Activated CD8-positive, alpha-beta T cell treated with anti-CD3 and anti-CD28 coated beads for 36 hours (primary cell): ENCODE data around the gene ANXA3. TPM values are rescaled to one million over a fixed set of nuclear protein-coding genes. Genes with fewer than 3 reads are reported as not detected.

Experiments used
- ATAC-seq: fragments of 200-7000 bp; cut with Tn5 transposase; one replicate; pipeline ENCODE4 v1.10.0; 2021; ENCODE audit warnings: mild to moderate bottlenecking, moderate library complexity
- CTCF ChIA-PET: fragments of 350-600 bp; sonication (Branson Sonifier 250); formaldehyde crosslinking; loops from one replicate; lab custom pipeline; 2021; ENCODE audit warnings: antibody characterized with exemption; lab: Charles Lee
- POLR2A ChIA-PET: fragments of 350-600 bp; sonication (Branson Sonifier 250); formaldehyde crosslinking; loops from one replicate; lab custom pipeline; 2021; ENCODE audit warnings: antibody characterized with exemption; lab: Charles Lee
- DNase-seq: peaks from one replicate; pipeline ENCODE4 v3.0.0-alpha.2; 2020
- H3K27ac Mint-ChIP-seq: one replicate; pipeline ENCODE4 v1.8.0; 2021; ENCODE audit warnings: mild to moderate bottlenecking, mixed read lengths
- H3K27me3 Mint-ChIP-seq: one replicate; pipeline ENCODE4 v1.8.0; 2021; ENCODE audit warnings: mixed read lengths
- H3K36me3 Mint-ChIP-seq: one replicate; pipeline ENCODE4 v1.8.0; 2021; ENCODE audit warnings: low read depth, mixed read lengths
- H3K4me1 Mint-ChIP-seq: one replicate; pipeline ENCODE4 v1.8.0; 2021; ENCODE audit warnings: low read depth, mixed read lengths
- H3K4me3 Mint-ChIP-seq: one replicate; pipeline ENCODE4 v1.8.0; 2021; ENCODE audit warnings: mild to moderate bottlenecking, moderate library complexity, mixed read lengths
- H3K9me3 Mint-ChIP-seq: one replicate; pipeline ENCODE4 v1.8.0; 2021; ENCODE audit warnings: mixed read lengths
- intact Hi-C: fragments of 100-400 bp; cut with micrococcal nuclease; formaldehyde crosslinking; loops from one replicate; pipeline ENCODE4 v1.10.0; 2022
- total RNA-seq, 2 experiments: library from RNA; stranded (reverse); gene quantifications; one replicate each; pipeline ENCODE4 v1.2.3, GENCODE V29; 2021
- TF ChIP-seq, protein P1 (sequence below): fragments of 200-600 bp; IDR thresholded peaks from one replicate; pipeline ENCODE4 v1.8.0; 2022; ENCODE audit warnings: antibody characterized with exemption, mild to moderate bottlenecking

ANXA3 gene
- total RNA-seq, 2 experiments from 2014 or later = 0.63 to 0.90 TPM

DNA sequence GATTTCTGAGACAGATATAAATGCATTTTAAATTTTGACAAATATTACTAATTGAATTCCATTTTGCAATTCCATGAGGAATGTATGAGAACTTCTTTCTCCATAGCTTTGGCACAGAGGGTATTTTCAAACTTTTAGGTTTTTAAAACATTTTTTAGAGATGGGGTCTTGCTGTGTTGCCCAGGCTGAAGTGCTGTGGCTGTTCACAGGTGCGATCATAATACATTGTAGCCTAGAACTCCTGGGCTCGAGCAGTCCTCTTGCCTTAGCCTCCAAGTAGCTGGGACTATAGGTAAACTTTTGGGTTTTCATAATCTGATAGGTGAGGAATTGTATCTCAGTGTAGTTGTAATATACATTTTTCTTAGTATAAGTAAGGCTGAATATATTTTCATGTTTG, 53.4 kb downstream of the ANXA3 start:
- no peak overlapping the region for H3K4me3 Mint-ChIP-seq
- POLR2A ChIA-PET = interaction anchor here (1.2 kb wide), 1 partner anchor 25 kb away, joined by 3 read pairs; no protein-coding TSS in a partner anchor
- peaks cover 2% of the 10 kb centered on the region for H3K4me1 Mint-ChIP-seq
- ATAC-seq = no peak
- no peak overlapping the region for H3K27ac Mint-ChIP-seq
- CTCF ChIA-PET = interaction anchor here (1.8 kb wide), 1 partner anchor 13 kb away, joined by 5 read pairs; no protein-coding TSS in a partner anchor
- DNase-seq = no peak
- TF ChIP-seq, protein P1, sequence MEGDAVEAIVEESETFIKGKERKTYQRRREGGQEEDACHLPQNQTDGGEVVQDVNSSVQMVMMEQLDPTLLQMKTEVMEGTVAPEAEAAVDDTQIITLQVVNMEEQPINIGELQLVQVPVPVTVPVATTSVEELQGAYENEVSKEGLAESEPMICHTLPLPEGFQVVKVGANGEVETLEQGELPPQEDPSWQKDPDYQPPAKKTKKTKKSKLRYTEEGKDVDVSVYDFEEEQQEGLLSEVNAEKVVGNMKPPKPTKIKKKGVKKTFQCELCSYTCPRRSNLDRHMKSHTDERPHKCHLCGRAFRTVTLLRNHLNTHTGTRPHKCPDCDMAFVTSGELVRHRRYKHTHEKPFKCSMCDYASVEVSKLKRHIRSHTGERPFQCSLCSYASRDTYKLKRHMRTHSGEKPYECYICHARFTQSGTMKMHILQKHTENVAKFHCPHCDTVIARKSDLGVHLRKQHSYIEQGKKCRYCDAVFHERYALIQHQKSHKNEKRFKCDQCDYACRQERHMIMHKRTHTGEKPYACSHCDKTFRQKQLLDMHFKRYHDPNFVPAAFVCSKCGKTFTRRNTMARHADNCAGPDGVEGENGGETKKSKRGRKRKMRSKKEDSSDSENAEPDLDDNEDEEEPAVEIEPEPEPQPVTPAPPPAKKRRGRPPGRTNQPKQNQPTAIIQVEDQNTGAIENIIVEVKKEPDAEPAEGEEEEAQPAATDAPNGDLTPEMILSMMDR = no peak
- H3K27me3 Mint-ChIP-seq = peaks cover 2% of the 10 kb centered on the region
- no peaks in the 10 kb centered on the region for H3K36me3 Mint-ChIP-seq
- intact Hi-C loops = no loop called here
- no peaks in the 10 kb centered on the region for H3K9me3 Mint-ChIP-seq

DNA sequence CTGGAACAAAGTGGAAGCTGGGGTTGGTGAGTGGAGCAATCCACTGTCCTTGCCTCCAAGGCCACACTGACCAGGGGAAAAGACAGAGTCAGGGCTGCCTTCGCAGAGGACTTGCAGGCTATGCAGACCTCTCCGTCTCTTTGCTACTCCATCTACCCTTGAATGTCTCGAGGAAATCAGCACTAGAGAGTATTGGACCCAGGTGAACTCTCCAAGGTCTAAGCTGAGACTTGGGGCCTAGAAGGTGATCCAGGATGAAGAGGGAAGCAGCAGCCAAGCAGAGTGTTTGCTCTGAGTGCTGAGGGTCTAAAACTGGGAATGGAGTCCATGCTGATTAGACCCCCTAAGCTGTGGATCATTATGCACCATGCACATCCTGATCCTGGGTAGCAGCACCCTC, 54.5 kb downstream of the ANXA3 start:
- intact Hi-C loops = no loop called here
- ChIA-PET CTCF (interaction anchor here (1.2 to 1.8 kb wide), 2 partner anchors 14 to 18 kb away, joined by 3 to 5 read pairs; no protein-coding TSS in a partner anchor), POLR2A (no interaction called here)
- Mint-ChIP-seq H3K36me3 (no peaks in the 10 kb centered on the region), H3K9me3 (no peaks in the 10 kb centered on the region), H3K27me3 (peaks cover 2% of the 10 kb centered on the region), H3K4me3 (no peak overlapping the region), H3K4me1 (peaks cover 10% of the 10 kb centered on the region), H3K27ac (no peak overlapping the region)
- no peak for ATAC-seq
- TF ChIP-seq, protein P1 = no peak
- DNase-seq = no peak

- Mint-ChIP-seq H3K4me1 (peaks cover 14% of the 10 kb centered on the region), H3K27ac (no peak overlapping the region), H3K36me3 (no peaks in the 10 kb centered on the region), H3K27me3 (peaks cover 2% of the 10 kb centered on the region), H3K9me3 (no peaks in the 10 kb centered on the region), H3K4me3 (no peak overlapping the region)
- DNase-seq = no peak
- intact Hi-C loops = no loop called here
- ATAC-seq = no peak
- ChIA-PET POLR2A (no interaction called here), CTCF (interaction anchor here (1.2 to 1.8 kb wide), 2 partner anchors 15 to 17 kb away, joined by 3 to 5 read pairs; no protein-coding TSS in a partner anchor)
- TF ChIP-seq, protein P1 = no peak
Observed at GRCh38 chr4:78606530-78607095, 55.0 kb downstream of the ANXA3 start.

GRCh38 chr4:78608684-78609083, 57.1 kb downstream of the ANXA3 start:
- ChIA-PET CTCF (interaction anchor here (1.0 to 1.3 kb wide), 2 partner anchors 18 to 36 kb away, joined by 3 to 4 read pairs; no protein-coding TSS in a partner anchor), POLR2A (interaction anchor here (0.9 kb wide), 1 partner anchor 16 kb away, joined by 4 read pairs; no protein-coding TSS in a partner anchor)
- TF ChIP-seq, protein P1 = no peak
- H3K9me3 Mint-ChIP-seq = no peaks in the 10 kb centered on the region
- peaks cover under 1% of the 10 kb centered on the region for H3K27me3 Mint-ChIP-seq
- intact Hi-C loops = no loop called here
- no peak overlapping the region for H3K4me3 Mint-ChIP-seq
- no peaks in the 10 kb centered on the region for H3K36me3 Mint-ChIP-seq
- no peak overlapping the region for H3K27ac Mint-ChIP-seq
- H3K4me1 Mint-ChIP-seq = peaks cover 33% of the 10 kb centered on the region
- no peak for DNase-seq
- no peak for ATAC-seq

GRCh38 chr4:78609580-78609979, 58.0 kb downstream of the ANXA3 start:
- POLR2A ChIA-PET = no interaction called here

More at GRCh38 chr4:78609580-78609979, 58.0 kb downstream of the ANXA3 start:
- H3K27me3 Mint-ChIP-seq = no peaks in the 10 kb centered on the region
- no peaks in the 10 kb centered on the region for H3K36me3 Mint-ChIP-seq
- no peak for ATAC-seq
- CTCF ChIA-PET = interaction anchor here (0.9 to 1.3 kb wide), 3 partner anchors 35 to 271 kb away, joined by 3 read pairs; no protein-coding TSS in a partner anchor
- peaks cover 41% of the 10 kb centered on the region for H3K4me1 Mint-ChIP-seq
- no peak overlapping the region for H3K27ac Mint-ChIP-seq
- H3K9me3 Mint-ChIP-seq = no peaks in the 10 kb centered on the region
- intact Hi-C loops = no loop called here
- TF ChIP-seq, protein P1 = no peak
- no peak overlapping the region for H3K4me3 Mint-ChIP-seq
- no peak for DNase-seq
